DMS153 treated with DMSO at 0.1 percent for 48 hours (cell line): ENCODE measurements around the gene MT1B.
"Not testable (repeated sequence)": the region's sequence is repeated elsewhere in the genome, so short reads cannot be mapped to it uniquely, and the experiment has no call there.

Experiments used
- DNase-seq: peaks from one replicate; lab custom pipeline; 2025; ENCODE audit not compliant: unreplicated experiment; lab: John Stamatoyannopoulos, UW

MT1B gene

DNA sequence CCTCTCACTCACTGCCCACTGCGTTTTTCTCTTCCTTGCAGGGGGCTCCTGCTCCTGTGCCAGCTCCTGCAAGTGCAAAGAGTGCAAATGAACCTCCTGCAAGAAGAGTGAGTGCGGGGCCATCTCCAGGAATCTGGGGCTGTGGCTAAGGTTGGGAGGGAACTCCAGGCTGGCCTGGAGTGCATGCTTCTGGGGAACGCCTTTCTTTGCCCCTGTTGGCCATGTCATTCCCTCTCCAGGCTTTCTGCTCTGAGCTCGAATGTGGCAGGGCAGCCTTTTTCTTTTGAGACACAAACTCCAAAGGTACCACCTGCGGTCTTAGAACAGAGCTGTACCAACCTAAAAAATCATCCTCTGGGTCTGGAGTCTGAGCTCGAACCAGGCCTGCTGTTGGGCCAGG is 33.5 kb upstream of the MT1B start:
- no peak for DNase-seq

DNA sequence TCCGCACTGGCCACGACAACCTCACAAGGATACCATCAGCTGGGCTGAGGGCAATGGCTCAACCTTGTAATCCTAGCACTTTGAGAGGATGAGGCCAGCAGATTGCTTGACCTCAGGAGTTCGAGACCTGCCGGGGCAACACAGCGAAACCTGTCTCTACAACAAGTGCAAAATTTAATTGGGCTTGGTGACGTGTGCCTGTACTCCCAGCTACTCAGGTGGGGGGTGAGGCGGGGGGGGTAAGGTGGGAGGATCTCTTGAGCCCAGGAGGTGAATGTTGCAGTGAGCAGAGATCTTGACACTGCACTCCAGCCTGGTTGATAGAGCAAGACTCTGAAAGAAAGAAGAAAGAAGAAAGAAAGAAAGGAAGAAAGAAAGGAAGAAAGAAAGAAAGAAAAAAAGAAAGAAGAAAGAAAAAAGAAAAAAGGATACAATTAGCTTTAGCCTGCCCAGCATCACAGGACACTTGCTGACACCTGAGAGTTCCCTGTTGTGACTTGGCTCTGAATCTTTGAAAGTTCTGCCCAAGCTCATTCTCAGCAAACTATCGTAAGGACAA is 31.3 kb upstream of the MT1B start:
- DNase-seq = no peak

DNA sequence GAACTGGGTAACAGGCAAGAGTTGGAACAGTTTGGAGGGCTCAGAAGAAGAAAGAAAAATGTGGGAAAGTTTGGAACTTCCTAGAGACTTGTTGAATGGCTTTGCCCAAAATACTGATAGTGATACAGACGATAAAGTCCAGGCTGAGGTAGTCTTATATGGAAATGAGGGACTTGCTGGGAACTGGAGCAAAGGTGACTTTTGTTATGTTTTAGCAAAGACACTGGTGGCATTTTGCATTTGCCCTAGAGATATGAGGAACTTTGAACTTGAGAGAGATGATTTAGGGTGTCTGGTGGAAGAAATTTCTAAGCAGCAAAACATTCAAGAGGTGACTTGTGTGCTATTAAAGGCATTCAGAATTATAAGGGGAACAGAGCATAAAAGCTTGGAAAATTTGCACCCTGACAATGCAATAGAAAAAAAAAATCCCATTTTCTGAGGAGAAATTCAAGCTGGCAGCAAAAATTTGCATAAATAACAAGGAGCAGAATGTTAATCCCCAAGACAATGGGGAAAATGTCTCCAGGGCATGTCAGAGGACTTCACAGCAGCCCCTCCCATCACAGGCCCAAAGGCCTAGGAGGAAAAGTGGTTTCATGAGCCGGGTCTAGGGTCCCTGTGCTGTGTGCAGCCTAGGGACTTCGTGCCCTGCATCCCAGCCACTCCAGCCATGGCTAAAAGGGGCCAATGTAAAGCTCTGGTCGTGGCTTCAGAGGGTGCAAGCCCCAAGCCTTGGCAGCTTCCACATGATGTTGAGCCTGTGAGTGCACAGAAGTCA is 29.8 kb upstream of the MT1B start:
- not testable (repeated sequence) for DNase-seq

DNA sequence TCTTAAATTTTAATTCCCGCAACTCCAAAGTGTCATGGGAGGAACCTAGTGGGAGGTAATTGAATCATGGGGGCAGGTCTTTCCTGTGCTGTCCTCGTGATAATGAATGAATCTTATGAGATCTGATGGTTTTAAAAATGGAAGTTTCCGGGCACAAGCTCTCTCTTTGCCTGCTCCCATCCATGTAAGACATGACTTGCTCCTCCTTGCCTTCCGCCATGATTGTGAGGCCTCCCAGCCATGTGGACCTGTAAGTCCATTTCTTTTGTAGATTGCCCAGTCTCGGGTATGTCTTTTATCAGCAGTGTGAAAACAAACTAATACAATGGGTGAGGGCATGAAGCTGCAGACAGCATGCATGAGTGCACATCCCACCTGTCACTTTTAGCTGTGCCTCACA is 28.5 kb upstream of the MT1B start:
- DNase-seq = not testable (repeated sequence)

DNA sequence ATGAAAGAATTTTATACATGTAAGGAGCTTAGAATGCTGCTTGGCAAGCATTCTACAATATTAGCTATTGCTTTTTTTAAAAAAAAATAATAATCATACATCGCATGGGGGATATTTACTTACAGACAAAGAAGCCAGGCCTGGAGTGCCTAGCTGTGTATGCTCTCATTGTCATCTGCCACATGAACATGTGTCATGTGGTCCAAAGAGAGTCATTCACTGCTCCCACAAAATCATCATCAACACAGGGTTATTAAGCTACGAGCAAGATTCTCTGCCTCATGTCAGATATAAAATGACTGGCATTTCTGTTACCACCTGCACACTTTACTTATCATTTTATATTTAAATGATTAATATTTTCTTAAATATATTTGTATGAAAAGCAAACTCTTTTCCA is 28.0 kb upstream of the MT1B start:
- no peak for DNase-seq

DNA sequence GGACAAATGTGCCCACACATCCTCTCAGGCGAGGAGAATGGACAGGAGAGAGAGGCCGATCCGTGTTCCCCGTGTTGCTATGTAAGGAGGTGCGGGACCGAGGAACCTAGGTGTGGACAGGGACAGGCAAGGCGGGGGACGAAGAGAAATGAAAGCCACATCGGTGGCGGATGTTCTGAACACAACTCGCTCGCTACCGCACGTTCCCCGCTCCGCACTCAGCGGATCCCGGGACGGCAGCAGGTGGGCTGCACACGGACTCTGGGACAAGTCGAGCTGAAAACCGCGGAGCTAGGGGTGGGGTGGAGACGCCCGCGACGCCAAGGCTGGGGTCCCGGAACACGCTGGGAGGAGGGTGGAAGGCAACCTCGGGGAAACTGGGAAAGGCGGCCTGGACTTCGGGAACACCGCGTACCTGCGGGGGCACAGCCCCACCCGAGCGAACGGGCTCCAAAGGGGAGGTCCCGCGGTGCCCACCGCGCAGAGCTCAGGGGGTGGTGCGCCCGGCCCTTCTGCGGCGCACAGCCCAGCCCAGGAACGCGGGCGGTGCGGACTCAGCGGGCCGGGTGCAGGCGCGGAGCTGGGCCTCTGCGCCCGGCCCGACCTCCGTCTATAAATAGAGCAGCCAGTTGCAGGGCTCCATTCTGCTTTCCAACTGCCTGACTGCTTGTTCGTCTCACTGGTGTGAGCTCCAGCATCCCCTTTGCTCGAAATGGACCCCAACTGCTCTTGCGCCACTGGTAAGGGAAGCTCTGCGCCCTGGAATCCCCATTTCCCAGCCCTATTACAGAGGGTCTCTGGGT is 26.3 kb upstream of the MT1B start, which contains the start of gene MT1E:
TSS of gene MT1E (plus strand) at position 642 of the 803 bp plus-strand sequence. CDS start at position 713, 71 bp downstream.
- peak; percentile 45 for DNase-seq

DNA sequence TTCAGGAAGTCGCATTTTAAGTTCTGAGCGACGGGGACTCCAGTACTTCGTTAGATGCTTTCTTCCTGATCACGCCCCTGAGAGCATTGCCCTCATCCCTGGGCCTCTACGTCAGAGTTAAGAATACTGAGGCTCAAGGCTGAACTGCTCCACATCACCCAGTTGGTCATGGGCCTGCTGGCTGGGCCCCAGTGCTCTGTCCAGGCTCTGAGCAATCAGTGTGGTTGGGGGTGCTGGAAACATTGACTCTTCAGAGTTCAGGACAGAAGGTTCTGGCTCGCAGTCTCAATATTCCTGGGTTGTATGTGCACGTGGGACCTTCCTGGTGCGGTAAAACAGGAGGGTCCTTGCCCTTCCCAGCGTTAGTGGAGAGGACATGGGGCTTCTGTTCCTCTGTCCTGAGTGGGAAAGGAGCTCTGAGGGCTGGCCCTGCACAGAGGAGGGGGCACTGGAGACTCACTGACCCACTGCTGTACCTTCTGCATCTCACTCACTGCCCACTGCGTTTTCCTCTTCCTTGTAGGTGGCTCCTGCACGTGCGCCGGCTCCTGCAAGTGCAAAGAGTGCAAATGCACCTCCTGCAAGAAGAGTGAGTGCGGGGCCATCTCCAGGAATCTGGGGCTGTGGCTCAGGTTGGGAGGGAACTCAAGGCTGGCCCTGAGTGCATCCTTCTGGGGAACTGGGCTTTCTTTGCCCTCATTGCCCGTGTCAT is 25.6 kb upstream of the MT1B start:
- DNase-seq = no peak

DNA sequence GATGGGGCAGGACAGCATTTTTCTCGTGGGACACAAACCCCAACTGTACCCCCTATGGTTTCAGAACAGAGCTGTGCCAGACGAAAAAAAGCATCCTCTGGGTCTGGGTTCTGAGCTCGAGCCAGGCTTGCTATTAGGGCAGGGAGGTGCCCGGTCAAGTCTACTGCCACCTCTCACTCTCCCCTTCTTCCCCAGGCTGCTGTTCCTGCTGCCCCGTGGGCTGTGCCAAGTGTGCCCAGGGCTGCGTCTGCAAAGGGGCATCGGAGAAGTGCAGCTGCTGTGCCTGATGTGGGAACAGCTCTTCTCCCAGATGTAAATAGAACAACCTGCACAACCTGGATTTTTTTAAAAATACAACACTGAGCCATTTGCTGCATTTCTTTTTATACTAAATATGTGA is 25.0 kb upstream of the MT1B start:
- DNase-seq = no peak

DNA sequence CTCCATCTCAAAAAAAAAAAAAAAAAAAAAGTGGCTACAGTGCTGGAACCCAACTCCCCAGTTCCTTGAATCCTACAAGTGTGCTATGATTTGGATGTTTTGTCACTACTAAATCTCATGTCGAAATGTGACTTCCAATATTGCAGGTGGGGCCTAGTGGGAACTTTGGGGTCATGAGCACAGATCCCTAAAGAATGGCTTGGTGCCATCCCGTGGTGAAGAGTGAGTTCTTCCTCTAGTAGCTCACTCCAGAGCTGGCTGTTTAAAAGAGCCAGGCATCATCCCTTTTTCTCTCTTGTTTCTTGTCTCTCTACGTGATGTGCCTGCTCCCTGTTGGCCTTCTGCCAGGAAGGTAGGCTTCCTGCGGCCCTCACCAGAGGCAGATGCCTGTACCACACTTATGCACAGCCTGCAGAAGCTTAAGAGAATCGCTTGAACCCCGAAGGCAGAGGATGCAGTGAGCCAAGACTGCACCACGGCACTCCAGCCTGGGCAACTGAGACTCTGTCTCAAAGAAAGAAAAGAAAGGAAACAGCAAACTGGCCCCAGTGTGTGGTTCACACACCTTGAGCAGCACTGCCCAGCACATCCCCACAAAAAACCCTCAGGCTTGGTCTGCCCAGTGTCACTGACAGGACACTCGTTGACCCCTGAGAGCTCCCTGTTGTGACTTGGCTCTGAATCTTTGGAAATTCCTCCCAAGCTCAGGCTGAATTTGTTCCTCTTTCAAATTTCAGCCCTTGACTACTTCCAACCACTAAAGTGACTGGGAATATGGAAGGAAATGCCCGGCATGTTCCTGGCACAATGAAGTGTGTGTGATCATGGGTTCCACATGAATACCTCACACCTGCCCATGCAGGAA is 23.0 kb upstream of the MT1B start:
- no peak for DNase-seq

DNA sequence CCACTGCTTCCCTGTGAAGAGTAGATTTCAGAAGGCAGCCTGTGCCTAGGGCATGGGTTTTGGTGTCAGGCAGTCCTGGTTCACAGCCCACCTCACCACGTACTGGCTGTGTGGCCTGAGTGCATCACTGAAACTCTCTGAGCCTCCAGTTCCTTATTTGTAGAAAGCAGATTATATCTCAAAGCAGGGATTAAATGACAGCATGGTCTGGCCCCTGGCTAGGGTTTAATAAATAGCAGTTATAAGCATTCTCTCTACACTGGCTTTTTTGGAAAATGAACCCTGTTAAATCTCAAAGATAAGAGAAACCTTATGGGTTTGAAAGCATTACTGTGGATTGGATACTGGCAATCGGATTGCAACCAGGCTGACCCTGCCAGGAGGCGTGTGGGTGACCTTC is 22.2 kb upstream of the MT1B start:
- no peak for DNase-seq

DNA sequence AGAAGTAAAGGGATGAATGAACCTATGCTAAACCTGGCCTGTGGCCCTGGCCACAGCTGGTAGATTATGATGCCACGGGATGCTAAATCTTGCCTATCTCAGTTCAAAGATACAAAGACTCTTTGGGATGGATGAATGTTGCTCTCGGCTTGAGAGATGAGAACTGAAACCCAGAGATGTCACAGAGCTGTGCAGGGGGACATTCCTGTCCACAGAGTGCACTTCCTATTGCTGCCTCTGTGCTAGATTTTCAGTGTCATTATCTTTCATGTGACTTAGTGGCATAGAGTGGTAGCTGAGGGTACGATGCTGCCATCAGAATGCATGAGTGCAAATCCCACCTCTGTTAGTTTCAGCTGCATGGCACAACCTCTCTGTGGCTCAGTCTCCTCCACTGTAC is 21.6 kb upstream of the MT1B start:
- no peak for DNase-seq

DNA sequence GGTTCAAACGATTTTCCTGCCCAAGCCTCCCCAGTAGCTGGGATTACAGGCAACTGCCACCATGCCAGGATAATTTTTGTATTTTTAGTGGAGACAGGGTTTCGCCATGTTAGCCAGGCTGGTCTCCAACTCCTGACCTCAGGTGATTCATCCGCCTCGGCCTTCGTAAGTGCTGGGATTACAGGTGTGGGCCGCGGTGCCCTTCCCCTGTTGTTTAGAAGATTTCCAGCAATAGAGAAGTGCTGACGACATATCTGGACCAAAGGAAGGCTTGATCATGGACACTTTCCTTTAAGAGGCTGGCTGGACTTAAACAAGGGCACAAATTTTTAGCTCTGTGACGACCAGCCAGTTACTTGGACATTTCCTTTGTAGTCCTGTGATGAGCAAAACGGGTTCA is 20.5 kb upstream of the MT1B start:
- DNase-seq = no peak

DNA sequence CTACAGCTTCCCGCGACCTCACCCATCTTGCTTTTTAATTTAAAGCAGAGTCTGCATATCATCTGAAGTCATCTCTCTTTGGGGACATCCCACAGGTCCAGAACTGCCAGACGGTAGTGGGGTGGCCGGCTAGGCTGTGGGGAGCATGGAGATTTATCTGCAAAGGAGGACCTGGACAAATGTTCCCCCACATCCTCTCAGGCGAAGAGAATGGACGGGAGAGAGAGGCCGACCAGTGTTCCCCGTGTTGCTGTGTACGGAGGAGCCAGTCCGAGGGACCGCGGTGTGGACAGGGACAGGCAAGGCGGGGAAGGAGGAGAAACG is 19.9 kb upstream of the MT1B start:
- no peak for DNase-seq

DNA sequence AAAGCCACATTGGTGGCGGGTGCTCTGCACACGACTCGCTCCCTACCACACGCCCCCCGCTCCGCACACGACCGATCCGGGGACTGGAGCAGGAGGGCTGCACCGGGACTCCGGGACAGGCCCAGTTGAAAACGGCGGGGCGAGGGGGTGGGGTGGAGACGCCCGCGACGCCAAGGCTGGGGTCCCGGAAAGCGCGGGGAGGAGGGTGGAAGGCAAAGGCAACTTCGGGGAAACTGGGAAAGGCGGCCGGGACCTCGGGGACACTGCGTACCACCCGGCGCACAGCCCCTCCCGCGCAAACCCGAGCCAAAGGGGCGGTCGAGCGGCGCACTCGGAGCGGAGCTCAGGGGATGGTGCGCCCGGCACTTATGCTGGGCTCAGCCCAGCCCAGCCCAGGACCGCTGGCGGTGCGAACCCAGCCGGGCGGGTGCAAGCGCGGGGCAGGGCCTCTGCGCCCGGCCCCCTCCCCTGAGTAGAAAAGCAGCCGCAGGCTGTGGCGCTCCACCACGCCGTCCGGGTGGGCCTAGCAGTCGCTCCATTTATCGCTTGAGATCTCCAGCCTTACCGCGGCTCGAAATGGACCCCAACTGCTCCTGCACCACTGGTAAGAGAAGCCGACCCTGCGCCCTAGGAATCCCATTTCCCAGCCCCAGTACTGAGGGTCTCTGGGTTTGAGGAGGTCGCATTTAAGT is 19.4 kb upstream of the MT1B start, which contains the start of gene MT1M:
TSS of gene MT1M (plus strand) at position 504 of the 692 bp plus-strand sequence. CDS start at position 577, 73 bp downstream.
- DNase-seq = no peak

DNA sequence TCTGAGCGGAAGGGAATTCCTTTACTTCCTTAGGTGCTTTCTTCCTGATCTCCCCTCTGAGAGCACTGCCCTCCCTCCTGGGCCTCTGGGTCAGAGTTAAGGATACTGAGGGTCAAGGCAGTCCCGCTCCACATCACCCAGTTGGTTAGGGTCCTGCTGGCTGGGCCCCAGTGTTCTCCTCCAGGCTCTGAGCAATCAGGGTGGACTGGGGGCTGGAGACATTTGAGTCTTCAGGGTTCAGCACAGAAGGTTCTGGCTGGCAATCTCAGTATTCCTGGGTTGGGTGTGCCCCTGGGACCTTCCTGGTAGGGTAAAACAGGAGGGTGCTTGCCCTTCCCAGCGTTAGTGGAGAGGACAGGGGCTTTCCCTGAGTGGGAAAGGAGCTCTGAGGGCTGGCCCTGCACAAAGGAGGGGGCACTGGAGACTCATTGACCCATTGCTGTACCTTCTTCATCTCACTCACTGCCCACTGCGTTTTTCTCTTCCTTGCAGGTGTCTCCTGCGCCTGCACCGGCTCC is 18.8 kb upstream of the MT1B start:
- no peak for DNase-seq

DNA sequence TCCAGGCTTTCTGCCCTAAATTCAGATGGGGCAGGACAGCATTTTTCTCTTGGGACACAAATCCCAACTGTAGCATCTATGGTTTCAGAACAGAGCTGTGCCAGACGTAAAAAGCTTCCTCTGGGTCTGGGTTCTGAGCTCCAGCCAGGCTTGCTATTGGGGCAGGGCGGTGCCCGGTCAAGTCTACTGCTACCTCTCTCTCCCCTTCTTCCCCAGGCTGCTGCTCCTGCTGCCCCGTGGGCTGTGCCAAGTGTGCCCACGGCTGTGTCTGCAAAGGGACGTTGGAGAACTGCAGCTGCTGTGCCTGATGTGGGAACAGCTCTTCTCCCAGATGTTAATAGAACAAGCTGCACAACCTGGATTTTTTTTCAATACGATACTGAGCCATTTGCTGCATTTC is 18.2 kb upstream of the MT1B start:
- no peak for DNase-seq

DNA sequence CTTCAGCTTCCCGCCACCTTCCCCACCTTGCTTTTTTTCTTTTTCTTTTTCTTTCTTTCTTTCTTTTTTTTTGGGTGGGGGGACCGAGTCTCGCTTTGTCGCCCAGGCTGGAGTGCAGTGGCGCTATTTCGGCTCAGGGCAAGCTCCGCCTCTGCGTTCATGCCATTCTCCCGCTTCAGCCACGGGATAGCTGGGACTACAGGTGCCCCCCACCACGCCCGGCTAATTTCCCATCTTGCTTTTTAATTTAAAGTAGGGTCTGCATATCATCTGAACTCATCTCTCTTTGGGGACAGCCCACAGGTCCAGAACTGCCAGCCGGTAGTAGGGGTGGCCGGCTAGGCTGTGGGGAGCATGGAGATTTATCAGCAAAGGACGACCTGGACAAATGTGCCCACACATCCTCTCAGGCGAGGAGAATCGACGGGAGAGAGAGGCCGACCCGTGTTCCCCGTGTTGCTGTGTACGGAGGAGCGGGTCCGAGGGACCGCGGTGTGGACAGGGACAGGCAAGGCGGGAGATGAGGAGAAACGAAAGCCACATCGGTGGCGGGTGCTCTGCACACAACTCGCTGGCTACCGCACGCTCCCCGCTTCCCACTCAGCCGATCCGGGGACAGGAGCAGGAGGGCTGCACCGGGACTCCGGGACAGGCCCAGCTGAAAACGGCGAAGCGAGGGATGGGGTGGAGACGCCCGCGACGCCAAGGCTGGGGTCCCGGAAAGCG is 16.8 kb upstream of the MT1B start:
- DNase-seq = no peak

DNA sequence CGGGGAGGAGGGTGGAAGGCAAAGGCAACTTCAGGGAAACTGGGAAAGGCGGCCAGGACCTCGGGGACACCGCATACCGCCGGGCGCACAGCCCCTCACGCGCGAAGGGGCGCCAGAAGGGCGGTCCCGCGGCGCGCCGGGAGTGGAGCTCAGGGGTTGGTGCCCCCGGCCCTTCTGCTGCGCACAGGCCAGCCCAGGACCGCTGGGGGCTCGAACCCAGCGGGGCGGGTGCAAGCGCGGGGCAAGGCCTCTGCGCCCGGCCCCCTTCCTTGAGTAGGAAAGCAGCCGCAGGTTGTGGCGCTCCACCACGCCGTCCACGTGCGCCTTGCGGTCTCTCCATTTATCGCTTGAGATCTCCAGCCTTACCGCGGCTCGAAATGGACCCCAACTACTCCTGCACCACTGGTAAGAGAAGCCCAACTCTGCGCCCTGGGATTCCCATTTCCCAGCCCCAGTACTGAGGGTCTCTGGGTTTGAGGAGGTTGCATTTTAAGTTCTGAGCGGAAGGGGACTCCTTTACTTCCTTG is 16.2 kb upstream of the MT1B start:
- no peak for DNase-seq
